B cell (primary cell): ENCODE data around the gene NT5C3A. TPM values are rescaled to one million over a fixed set of nuclear protein-coding genes. Genes with fewer than 3 reads are reported as not detected.

Experiments used
- ATAC-seq: fragments of 200-7000 bp; cut with Tn5 transposase; one replicate; pipeline ENCODE4 v1.10.0; 2021; ENCODE audit warnings: low read depth, mild to moderate bottlenecking, moderate number of reproducible peaks, moderate library complexity
- CTCF ChIA-PET: fragments of 350-600 bp; sonication (Branson Sonifier 250); formaldehyde crosslinking; loops from one replicate; lab custom pipeline; 2021; ENCODE audit warnings: antibody characterized with exemption, inconsistent platforms; lab: Charles Lee
- POLR2A ChIA-PET: fragments of 350-600 bp; sonication (Branson Sonifier 250); formaldehyde crosslinking; loops from one replicate; lab custom pipeline; 2021; ENCODE audit warnings: antibody characterized with exemption; lab: Charles Lee
- DNase-seq: peaks from one replicate; pipeline ENCODE4 v3.0.0; 2013
- H2AFZ ChIP-seq: 2 replicates; pipeline ENCODE4 v1.6.1; 2012; ENCODE audit warnings: mild to moderate bottlenecking, low read depth, low read length; ENCODE audit not compliant: insufficient read depth, poor library complexity, severe bottlenecking
- H3K27ac ChIP-seq, 2 donors: 1 replicate in 1 of 2; 2 replicates in 1 of 2; pipeline ENCODE4 v1.5.1; 2012 to 2013; ENCODE audit warnings: low read length in 2 of 2, mild to moderate bottlenecking in 2 of 2, moderate library complexity in 1 of 2
- H3K27me3 ChIP-seq, 4 experiments: fragments of 200-600 bp in 1 of 4; sonication (generic) in 1 of 4; replicated peaks in 1 of 4; 1 replicate in 2 of 4; 2 replicates in 2 of 4; pipeline versions ENCODE4 v1.6.1 to v1.7.0; 2013 to 2016; ENCODE audit warnings: low read length in 3 of 4, mild to moderate bottlenecking in 2 of 4, mixed read lengths in 1 of 4, moderate library complexity in 1 of 4; ENCODE audit not compliant: insufficient read depth in 4 of 4, control insufficient read depth in 3 of 4; ENCODE audit errors: control extremely low read depth in 1 of 4
- H3K36me3 ChIP-seq, 2 experiments: replicated peaks in 1 of 2; 1 replicate in 1 of 2; 2 replicates in 1 of 2; pipeline versions ENCODE4 v1.6.1 to v1.7.1; 2013; ENCODE audit warnings: low read length in 1 of 2; ENCODE audit not compliant: insufficient read depth in 2 of 2, control insufficient read depth in 1 of 2; ENCODE audit errors: control extremely low read depth in 1 of 2, extremely low read depth in 1 of 2
- H3K4me1 ChIP-seq, 2 donors: fragments of 200-600 bp in 1 of 2; sonication (generic) in 1 of 2; 1 replicate in 1 of 2; 2 replicates in 1 of 2; pipeline versions ENCODE4 v1.5.1 to v1.6.1; 2013 to 2017; ENCODE audit warnings: low read length in 2 of 2; ENCODE audit not compliant: control insufficient read depth in 2 of 2, insufficient read depth in 2 of 2
- H3K4me2 ChIP-seq: replicated peaks from 2 replicates; pipeline ENCODE3; 2012; ENCODE audit warnings: mild to moderate bottlenecking, low read depth, low read length; ENCODE audit not compliant: poor library complexity, severe bottlenecking
- H3K4me3 ChIP-seq, 5 experiments: fragments of 200-600 bp in 1 of 5; sonication (generic) in 1 of 5; 1 replicate in 3 of 5; 2 replicates in 2 of 5; pipeline versions ENCODE4 v1.5.1 to v1.7.0; 2011 to 2016; ENCODE audit warnings: low read length in 4 of 5, mild to moderate bottlenecking in 4 of 5, low read depth in 2 of 5, control low read depth in 1 of 5, moderate library complexity in 1 of 5; ENCODE audit not compliant: insufficient read depth in 1 of 5; ENCODE audit errors: control extremely low read depth in 1 of 5, extremely low read depth in 1 of 5
- H3K79me2 ChIP-seq: fragments of 200-600 bp; sonication (generic); one replicate; pipeline ENCODE4 v1.6.0; 2016; ENCODE audit warnings: low read length; ENCODE audit not compliant: control insufficient read depth, insufficient read depth
- H3K9ac ChIP-seq: fragments of 200-600 bp; sonication (generic); 2 replicates; pipeline ENCODE4 v1.6.1; 2017; ENCODE audit warnings: mild to moderate bottlenecking, low read length, moderate library complexity
- H3K9me3 ChIP-seq, 3 donors: one replicate each; pipeline versions ENCODE4 v1.6.1 to v1.7.1; 2013; ENCODE audit warnings: low read length in 2 of 3; ENCODE audit not compliant: control insufficient read depth in 2 of 3, insufficient read depth in 1 of 3; ENCODE audit errors: control extremely low read depth in 1 of 3
- H4K20me1 ChIP-seq: 2 replicates; pipeline ENCODE4 v1.6.0; 2012; ENCODE audit warnings: mild to moderate bottlenecking, low read length; ENCODE audit not compliant: insufficient read depth, control insufficient read depth, poor library complexity, severe bottlenecking
- H3K27ac Mint-ChIP-seq: one replicate; pipeline ENCODE4 v1.8.0; 2021; ENCODE audit warnings: mixed read lengths
- H3K27me3 Mint-ChIP-seq: one replicate; pipeline ENCODE4 v1.8.0; 2021; ENCODE audit warnings: mixed read lengths
- H3K4me1 Mint-ChIP-seq: one replicate; pipeline ENCODE4 v1.8.0; 2021; ENCODE audit warnings: mixed read lengths
- H3K4me3 Mint-ChIP-seq: one replicate; pipeline ENCODE4 v1.8.0; 2021; ENCODE audit warnings: mixed read lengths
- H3K9me3 Mint-ChIP-seq: one replicate; pipeline ENCODE4 v1.8.0; 2022; ENCODE audit warnings: mixed read lengths; ENCODE audit not compliant: insufficient read depth
- EZH2 ChIP-seq: IDR thresholded peaks from 2 replicates; pipeline ENCODE4 v1.6.1; 2012; ENCODE audit warnings: borderline replicate concordance, low read depth, mild to moderate bottlenecking, moderate library complexity, low read length; ENCODE audit not compliant: insufficient read depth, poor library complexity, severe bottlenecking
- WGBS: methylation state at CpG from one replicate; pipeline ENCODE4 v1.1.5; 2013; ENCODE audit warnings: missing lambda C conversion rate; ENCODE audit not compliant: insufficient coverage; 5-methylcytosine and 5-hydroxymethylcytosine counted together
- intact Hi-C: fragments of 100-400 bp; cut with micrococcal nuclease; formaldehyde crosslinking; loops from one replicate; pipeline ENCODE4 v1.10.0; 2022
- polyA plus RNA-seq: library from polyadenylated mRNA; depleted of rRNA; stranded (reverse); fragments of >200 nt; gene quantifications from 2 replicates; pipeline ENCODE4 v1.2.3, GENCODE V29; 2012
- total RNA-seq, 2 donors: library from RNA; stranded (reverse); fragments of 120-200 nt in 1 of 2; gene quantifications; 1 replicate in 1 of 2; 2 replicates in 1 of 2; pipeline versions ENCODE4 v1.2.3 to v1.2.4, GENCODE V29; 2013 to 2022
- TF ChIP-seq, protein P1 (sequence below): fragments of 200-600 bp; IDR thresholded peaks from one replicate; pipeline ENCODE4 v1.8.0; 2022; ENCODE audit warnings: antibody characterized with exemption, mild to moderate bottlenecking

The NT5C3A gene
- total and polyA plus RNA-seq, 2 donors (not counting 1 experiment from before 2014, with no cell fraction given), result 37.3 to 41.0 TPM

GRCh38 chr7:33048257-33048656 lies 14.3 kb downstream of the NT5C3A start:
- H3K4me2 ChIP-seq, result peak overlapping the region; percentile 6
- no peaks in the 10 kb centered on the region for H3K9me3 ChIP-seq
- DNase-seq, result no peak
- H3K4me3 Mint-ChIP-seq, result no peak overlapping the region
- no peak overlapping the region for H3K9ac ChIP-seq
- peaks cover 95% of the 10 kb centered on the region for H3K79me2 ChIP-seq
- no peak for ATAC-seq
- peak overlapping the region in 1 of 2 donors; percentile 83 for H3K27ac ChIP-seq
- H4K20me1 ChIP-seq, result peaks cover 27% of the 10 kb centered on the region
- TF ChIP-seq EZH2, result no peak
- TF ChIP-seq, protein P1, sequence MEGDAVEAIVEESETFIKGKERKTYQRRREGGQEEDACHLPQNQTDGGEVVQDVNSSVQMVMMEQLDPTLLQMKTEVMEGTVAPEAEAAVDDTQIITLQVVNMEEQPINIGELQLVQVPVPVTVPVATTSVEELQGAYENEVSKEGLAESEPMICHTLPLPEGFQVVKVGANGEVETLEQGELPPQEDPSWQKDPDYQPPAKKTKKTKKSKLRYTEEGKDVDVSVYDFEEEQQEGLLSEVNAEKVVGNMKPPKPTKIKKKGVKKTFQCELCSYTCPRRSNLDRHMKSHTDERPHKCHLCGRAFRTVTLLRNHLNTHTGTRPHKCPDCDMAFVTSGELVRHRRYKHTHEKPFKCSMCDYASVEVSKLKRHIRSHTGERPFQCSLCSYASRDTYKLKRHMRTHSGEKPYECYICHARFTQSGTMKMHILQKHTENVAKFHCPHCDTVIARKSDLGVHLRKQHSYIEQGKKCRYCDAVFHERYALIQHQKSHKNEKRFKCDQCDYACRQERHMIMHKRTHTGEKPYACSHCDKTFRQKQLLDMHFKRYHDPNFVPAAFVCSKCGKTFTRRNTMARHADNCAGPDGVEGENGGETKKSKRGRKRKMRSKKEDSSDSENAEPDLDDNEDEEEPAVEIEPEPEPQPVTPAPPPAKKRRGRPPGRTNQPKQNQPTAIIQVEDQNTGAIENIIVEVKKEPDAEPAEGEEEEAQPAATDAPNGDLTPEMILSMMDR, result no peak
- no peak overlapping the region for H3K4me3 ChIP-seq
- H3K27me3 ChIP-seq, result no peaks in the 10 kb centered on the region
- peaks cover 34 to 45% of the 10 kb centered on the region in 2 donors for H3K4me1 ChIP-seq
- intact Hi-C loops, result no loop called here
- POLR2A ChIA-PET, result no interaction called here
- no peak overlapping the region for H2AFZ ChIP-seq
- no CpG with 5 or more reads among the region's 3 CpGs for WGBS
- H3K27ac Mint-ChIP-seq, result no peak overlapping the region
- H3K4me1 Mint-ChIP-seq, result peaks cover 56% of the 10 kb centered on the region
- no peaks in the 10 kb centered on the region for H3K36me3 ChIP-seq
- H3K27me3 Mint-ChIP-seq, result no peaks in the 10 kb centered on the region
- CTCF ChIA-PET, result interaction anchor here (1.0 to 2.9 kb wide), 7 partner anchors 8 to 247 kb away, joined by 3 to 30 read pairs (median 8); no protein-coding TSS in a partner anchor
- no peaks in the 10 kb centered on the region for H3K9me3 Mint-ChIP-seq

DNA sequence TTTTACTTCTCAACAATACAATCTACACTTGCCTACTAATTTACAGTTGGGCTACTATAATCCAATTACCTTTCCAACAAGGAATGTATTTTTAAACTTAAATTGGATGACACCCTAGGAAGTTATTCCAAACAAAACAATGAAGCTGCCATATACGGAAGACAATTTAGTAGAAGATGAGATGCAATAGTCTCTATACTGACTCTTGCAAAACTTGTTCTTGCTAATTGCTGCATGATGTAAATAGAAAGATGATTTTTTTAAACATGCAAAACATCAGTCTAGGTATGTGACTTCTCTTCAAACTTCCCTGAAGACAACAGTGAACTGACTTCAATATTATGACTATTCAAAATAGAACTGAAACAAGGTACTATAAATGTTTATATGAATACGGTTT lies 17.6 kb downstream of the NT5C3A start:
- Histone ChIP-seq H3K9me3 (no peaks in the 10 kb centered on the region), H3K4me2 (no peak overlapping the region), H2AFZ (no peak overlapping the region), H3K4me3 (no peak overlapping the region), H3K4me1 (peaks cover 25 to 28% of the 10 kb centered on the region in 2 donors), H3K79me2 (peaks cover 89% of the 10 kb centered on the region), H3K9ac (no peak overlapping the region), H3K36me3 (no peaks in the 10 kb centered on the region), H3K27ac (no peak overlapping the region), H4K20me1 (peaks cover 25% of the 10 kb centered on the region), H3K27me3 (no peaks in the 10 kb centered on the region)
- TF ChIP-seq, protein P1, result no peak
- TF ChIP-seq EZH2, result no peak
- H3K27me3 Mint-ChIP-seq, result no peaks in the 10 kb centered on the region
- H3K9me3 Mint-ChIP-seq, result no peaks in the 10 kb centered on the region
- H3K4me3 Mint-ChIP-seq, result no peak overlapping the region
- ChIA-PET POLR2A (no interaction called here), CTCF (interaction anchor here (1.1 to 1.2 kb wide), 3 partner anchors 17 to 64 kb away, joined by 3 to 4 read pairs (median 4); partner anchors contain the start of gene RP9)
- H3K27ac Mint-ChIP-seq, result no peak overlapping the region
- intact Hi-C loops, result loop anchor here (5.0 kb wide), 1 partner anchor 103 kb away; no protein-coding TSS in a partner anchor
- peaks cover 50% of the 10 kb centered on the region for H3K4me1 Mint-ChIP-seq
- DNase-seq (no peak), ATAC-seq (no peak)
- no CpG with 5 or more reads among the region's 2 CpGs for whole genome bisulfite sequencing
